Spleen (tissue), 11 donors: ENCODE measurements around the gene KNL1. TPM values are rescaled to one million over a fixed set of nuclear protein-coding genes. Genes with fewer than 3 reads are reported as not detected.

Source experiments
- DNase-seq: peaks from one replicate; pipeline ENCODE4 v3.0.0-alpha.2; 2020
- H3K27ac ChIP-seq, 8 donors: fragments of 200-600 bp; sonication (generic) in 7 of 8; 1 replicate in 4 of 8; 2 replicates in 4 of 8; pipeline versions ENCODE4 v1.5.0 to v1.8.0; 2016 to 2021; ENCODE audit warnings: inconsistent platforms in 4 of 8, mild to moderate bottlenecking in 4 of 8, moderate library complexity in 1 of 8
- H3K27me3 ChIP-seq, 7 donors: fragments of 200-600 bp; sonication (generic) in 6 of 7; replicated peaks in 1 of 7; 1 replicate in 4 of 7; 2 replicates in 3 of 7; pipeline versions ENCODE4 v1.5.0 to v1.8.0; 2016 to 2021; ENCODE audit warnings: inconsistent platforms in 3 of 7, mild to moderate bottlenecking in 1 of 7
- H3K36me3 ChIP-seq, 6 donors: fragments of 200-600 bp; sonication (generic) in 5 of 6; 1 replicate in 4 of 6; 2 replicates in 2 of 6; pipeline versions ENCODE4 v1.5.0 to v1.8.0; 2016 to 2021; ENCODE audit warnings: inconsistent platforms in 2 of 6
- H3K4me1 ChIP-seq, 6 donors: fragments of 200-600 bp; sonication (generic) in 5 of 6; 1 replicate in 3 of 6; 2 replicates in 3 of 6; pipeline versions ENCODE4 v1.5.0 to v1.8.0; 2016 to 2021; ENCODE audit warnings: inconsistent platforms in 3 of 6
- H3K4me3 ChIP-seq, 8 donors: fragments of 200-600 bp; sonication (generic) in 7 of 8; 1 replicate in 4 of 8; 2 replicates in 4 of 8; pipeline versions ENCODE4 v1.5.0 to v1.8.0; 2016 to 2021; ENCODE audit warnings: inconsistent platforms in 4 of 8, mild to moderate bottlenecking in 4 of 8, moderate library complexity in 2 of 8
- H3K9me3 ChIP-seq, 8 donors: fragments of 200-600 bp; sonication (generic) in 7 of 8; 1 replicate in 4 of 8; 2 replicates in 4 of 8; pipeline versions ENCODE4 v1.5.0 to v1.8.0; 2016 to 2021; ENCODE audit warnings: inconsistent platforms in 4 of 8
- CTCF ChIP-seq, 11 experiments: fragments of 200-600 bp in 7 of 11; fragments of 450-650 bp in 4 of 11; sonication (generic) in 4 of 11; IDR thresholded peaks in 8 of 11; conservative IDR thresholded peaks in 3 of 11; 1 replicate in 7 of 11; 2 replicates in 4 of 11; pipeline versions ENCODE4 v1.4.0 to v1.8.0; 2016 to 2021; ENCODE audit warnings: antibody characterized with exemption in 11 of 11, inconsistent platforms in 4 of 11, mild to moderate bottlenecking in 1 of 11
- POLR2A ChIP-seq, 3 donors: fragments of 450-650 bp; IDR thresholded peaks; one replicate each; pipeline ENCODE4 v1.5.1; 2017; ENCODE audit warnings: antibody characterized with exemption in 3 of 3, mild to moderate bottlenecking in 1 of 3
- POLR2AphosphoS5 ChIP-seq, 3 donors: sonication (generic); formaldehyde crosslinking; IDR thresholded peaks; one replicate each; pipeline ENCODE4 v1.5.1; 2017; ENCODE audit warnings: antibody characterized with exemption in 3 of 3
- WGBS, 5 donors: extraction: QIAGEN DNeasy Blood & Tissue Kit in 3 of 5; methylation state at CpG; one replicate each; pipeline versions ENCODE4 v1.1.5 to v1.1.7; 2013 to 2018; 5-methylcytosine and 5-hydroxymethylcytosine counted together
- intact Hi-C: fragments of 100-400 bp; cut with DNase I; formaldehyde crosslinking; loops from one replicate; pipeline ENCODE4 v1.15.0; 2023; ENCODE audit warnings: low total_unique reads
- polyA plus RNA-seq, 3 donors: library from polyadenylated mRNA; stranded (reverse); fragments of 200-250 nt; gene quantifications; one replicate each; pipeline ENCODE4 v1.2.1, GENCODE V29; 2013
- total RNA-seq, 7 donors: library from RNA; depleted of rRNA in 3 of 7; stranded (reverse); fragments of >200 nt in 3 of 7; fragmentation: NEBNext Ultra II Directional in 4 of 7; extraction: Animal tissue kit (Norgen Biotek cat#: 25700) in 4 of 7; gene quantifications; one replicate each; pipeline versions ENCODE4 v1.1.0 to v1.2.1, GENCODE V29; 2016 to 2021
- donor health status: healthy with polysubstance abuse.
- donor health status: DM: no; HTN: no; CAD: no; lungs with moderate emphysema.
- donor health status: DM: no; HTN: no; CAD: no.
- donor health status: Bipolar disorder and iron deficiency.
- donor health status: healthy.
- donor health status: DM: no; HTN: no; CAD: no.
- donor health status: DM: yes; HTN: yes; CAD: no.

The KNL1 gene
- total and polyA plus RNA-seq, 10 donors: 0.52 to 9.7 (median 4.2) TPM

DNA sequence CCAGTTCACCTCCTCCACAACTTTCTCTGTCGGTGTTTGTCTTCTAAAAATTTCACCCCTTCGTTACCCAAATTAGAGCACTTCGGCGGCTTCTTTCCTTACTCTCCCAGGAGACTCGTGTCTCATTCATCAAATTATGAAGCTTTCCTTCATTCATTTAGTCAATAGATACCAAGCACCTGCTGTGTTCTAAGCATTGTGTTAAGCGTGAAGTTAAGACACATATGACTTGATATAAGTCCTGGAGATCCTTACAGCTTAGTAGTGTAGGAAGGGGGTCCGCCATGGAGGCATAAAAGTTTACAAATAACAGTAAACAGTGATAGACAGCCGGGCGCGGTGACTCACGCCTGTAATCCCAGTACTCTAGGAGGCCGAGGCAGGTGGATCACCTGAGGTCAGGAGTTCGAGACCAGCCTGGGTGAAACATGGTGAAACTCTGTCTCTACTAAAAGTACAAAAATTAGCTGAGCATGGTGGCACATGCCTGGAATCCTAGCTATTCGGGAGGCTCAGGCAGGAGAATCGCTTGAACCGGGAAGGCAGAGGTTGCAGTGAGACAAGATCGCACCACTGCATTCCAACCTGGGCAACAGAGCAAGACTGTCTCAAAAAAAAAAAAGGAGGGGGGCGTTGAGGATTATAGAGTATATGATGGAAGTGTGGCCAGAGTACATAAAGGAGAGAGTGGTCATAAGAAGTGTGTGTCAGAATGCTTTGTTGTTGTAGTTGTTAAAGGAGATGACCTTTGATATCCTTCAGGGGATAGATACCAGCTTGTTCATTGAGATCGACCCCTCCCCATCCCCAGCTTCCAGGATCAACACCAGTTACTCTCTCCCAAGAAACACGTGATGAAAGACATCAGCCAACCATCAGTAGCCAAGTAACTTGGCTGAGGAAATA is 28.5 kb upstream of the KNL1 start:
- 46 to 60% (median 50%) methylated on average over 18 to 20 of the region's 20 CpGs for WGBS, 5 donors
- no peak for TF ChIP-seq POLR2AphosphoS5 (IDR thresholded peaks at IDR 0.05)
- TF ChIP-seq CTCF (IDR thresholded peaks at IDR 0.05 in 8 of 11, conservative IDR thresholded peaks at IDR 0.05 in 3 of 11): no peak
- TF ChIP-seq POLR2A (IDR thresholded peaks at IDR 0.05): no peak
- H3K4me3 ChIP-seq: peak overlapping the region; percentile 72 to 97 (median 84)

DNA sequence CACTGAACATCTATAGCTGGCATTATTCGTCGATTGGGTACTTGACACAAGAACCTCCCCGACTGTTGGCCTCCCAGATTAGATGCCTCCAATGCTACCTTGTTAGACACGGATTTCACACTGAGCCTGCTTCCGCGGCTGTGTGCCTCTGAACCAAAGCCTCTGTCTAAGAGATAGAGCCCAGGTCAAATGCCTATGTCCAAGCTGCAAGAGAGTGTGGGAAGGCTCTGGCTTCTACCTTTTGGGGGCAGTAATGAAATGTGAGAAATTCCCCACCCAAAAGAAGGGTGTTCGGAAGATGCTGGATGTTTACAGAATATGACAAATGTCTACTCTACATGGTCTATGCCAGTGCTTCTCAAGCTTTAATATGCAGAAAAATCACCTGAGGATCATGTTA is 26.9 kb upstream of the KNL1 start:
- WGBS, 5 donors: 42 to 66% (median 48%) methylated on average over 7 of the region's 7 CpGs
- Histone ChIP-seq H3K36me3 (peaks cover 0 to 16% (median 12%) of the 10 kb centered on the region in 6 donors), H3K27ac (no peak overlapping the region), H3K4me3 (no peak overlapping the region), H3K4me1 (peaks cover 30 to 66% (median 52%) of the 10 kb centered on the region in 6 donors), H3K27me3 (no peaks in the 10 kb centered on the region), H3K9me3 (no peaks in the 10 kb centered on the region)
- DNase-seq: no peak
- TF ChIP-seq POLR2AphosphoS5 (IDR thresholded peaks at IDR 0.05) (no peak), CTCF (IDR thresholded peaks at IDR 0.05 in 8 of 11, conservative IDR thresholded peaks at IDR 0.05 in 3 of 11) (no peak), POLR2A (IDR thresholded peaks at IDR 0.05) (no peak)
- intact Hi-C loops: no loop called here

More for the DNA sequence above, 28.5 kb upstream of the KNL1 start:
- peaks cover 27 to 66% (median 48%) of the 10 kb centered on the region in 6 donors for H3K4me1 ChIP-seq
- no peaks in the 10 kb centered on the region for H3K27me3 ChIP-seq
- no peaks in the 10 kb centered on the region for H3K9me3 ChIP-seq
- no peak for DNase-seq
- H3K36me3 ChIP-seq: peaks cover 0 to 23% (median 11%) of the 10 kb centered on the region in 6 donors
- intact Hi-C loops: no loop called here
- peak overlapping the region; percentile 87 to 98 (median 94) for H3K27ac ChIP-seq

DNA sequence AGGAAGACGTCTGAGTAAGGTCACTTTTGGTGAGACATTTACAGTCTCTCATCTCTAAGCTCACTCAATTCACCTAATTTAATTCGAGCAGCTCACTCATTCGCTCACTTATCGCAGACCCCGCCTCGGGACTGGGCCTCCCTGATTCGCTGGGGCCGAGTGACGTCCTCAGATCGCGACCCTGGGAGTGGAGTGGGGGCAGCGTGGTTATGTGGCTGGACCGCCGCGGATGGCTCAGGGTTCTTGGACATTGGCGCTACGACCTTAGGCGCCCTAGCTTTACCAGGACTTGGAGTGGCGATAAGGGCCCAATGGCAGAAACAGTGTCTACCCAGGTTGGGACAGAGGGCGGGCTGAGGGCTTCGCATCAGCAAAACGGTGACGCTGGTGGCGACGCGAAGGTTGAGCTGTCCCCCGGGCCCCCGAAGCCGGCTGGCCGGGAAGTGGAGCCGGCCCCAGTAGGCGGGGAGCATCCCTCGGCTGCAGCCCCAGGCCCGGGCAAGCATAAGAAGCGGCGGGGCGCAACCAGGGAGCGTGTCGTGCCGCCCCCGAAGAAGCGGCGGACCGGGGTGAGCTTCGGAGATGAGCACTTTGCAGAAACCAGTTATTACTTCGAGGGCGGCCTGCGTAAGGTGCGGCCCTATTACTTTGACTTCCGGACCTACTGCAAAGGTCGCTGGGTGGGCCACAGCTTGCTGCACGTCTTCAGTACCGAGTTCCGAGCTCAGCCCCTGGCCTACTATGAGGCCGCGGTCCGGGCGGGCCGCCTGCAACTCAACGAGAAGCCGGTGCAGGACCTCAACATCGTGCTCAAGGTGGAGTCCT is 24.7 kb upstream of the KNL1 start, which contains the start of gene RPUSD2:
TSS of gene RPUSD2 (plus strand) at position 171 of the 825 bp plus-strand sequence. CDS start at position 210, 39 bp downstream.
- Histone ChIP-seq H3K9me3 (no peaks in the 10 kb centered on the region), H3K4me1 (peaks cover 22 to 45% (median 31%) of the 10 kb centered on the region in 6 donors), H3K27me3 (no peaks in the 10 kb centered on the region), H3K36me3 (peaks cover 0 to 31% (median 22%) of the 10 kb centered on the region in 6 donors), H3K4me3 (peak within 1 kb of the TSS; percentile 86 to 100 (median 96)), H3K27ac (peak within 1 kb of the TSS; percentile 77 to 92 (median 88))
- WGBS, 5 donors: 0% methylated on average over 34 to 62 of the region's 62 CpGs
- peak; percentile 97 for DNase-seq
- TF ChIP-seq CTCF (IDR thresholded peaks at IDR 0.05 in 8 of 11, conservative IDR thresholded peaks at IDR 0.05 in 3 of 11) (no peak), POLR2A (IDR thresholded peaks at IDR 0.05) (peak in 2 of 3 donors; percentile 50 to 51), POLR2AphosphoS5 (IDR thresholded peaks at IDR 0.05) (peak; percentile 97 to 98 (median 97))
- intact Hi-C loops: no loop called here
